HPDE6-E6E7 (cell line): ENCODE data around the gene ANAPC5.
"Not testable (repeated sequence)": the region's sequence is repeated elsewhere in the genome, so short reads cannot be mapped to it uniquely, and the experiment has no call there.

Experiments
- DNase-seq: peaks from one replicate; pipeline ENCODE4 v3.0.0; 2011; ENCODE audit warnings: missing footprints; ENCODE audit errors: extremely low spot score

The ANAPC5 gene

GRCh38 chr12:121287267-121287954, 64.8 kb downstream of the ANAPC5 start:
- DNase-seq = no peak

- no peak for DNase-seq
These were observed 66.4 kb downstream of the ANAPC5 start for GRCh38 chr12:121285856-121286255.

DNA sequence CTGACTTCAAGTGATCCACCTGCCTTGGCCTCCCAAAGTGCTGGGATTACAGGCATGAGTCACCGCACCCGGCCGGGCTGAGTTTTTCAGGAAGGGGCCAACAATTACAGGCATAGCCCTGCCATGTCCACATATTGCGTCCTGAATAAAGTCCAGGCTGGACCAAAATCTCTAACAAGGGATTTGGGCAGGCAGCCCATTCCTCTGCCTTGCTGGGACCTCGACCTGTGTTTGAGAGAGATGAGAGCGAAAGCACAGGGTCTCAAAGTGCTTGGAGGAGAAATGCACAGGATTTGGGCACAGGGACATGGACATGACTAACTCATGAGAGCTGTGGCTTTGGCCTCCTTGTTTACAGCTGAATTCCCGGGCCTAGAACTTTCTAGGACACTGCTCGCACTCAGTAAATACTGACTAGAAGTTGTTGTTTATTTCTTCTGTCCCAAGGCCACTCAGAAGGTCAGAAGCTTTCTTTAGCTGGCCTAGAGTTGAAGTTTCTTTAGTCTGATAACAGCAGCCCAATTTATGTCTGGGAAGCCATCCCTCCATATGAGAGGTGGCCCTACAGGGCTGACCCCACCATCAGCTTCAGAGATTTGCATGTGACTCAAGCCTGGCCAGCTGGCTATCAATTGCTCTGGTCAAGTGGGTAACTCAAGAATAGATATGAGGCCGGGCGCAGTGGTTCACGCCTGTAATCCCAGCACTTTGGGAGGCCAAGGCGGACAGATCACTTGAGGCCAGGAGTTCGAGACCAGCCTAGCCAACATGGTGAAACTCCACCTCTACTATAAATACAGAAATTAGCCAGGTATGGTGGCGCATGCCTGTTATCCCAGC, 67.4 kb downstream of the ANAPC5 start:
- no peak for DNase-seq

DNA sequence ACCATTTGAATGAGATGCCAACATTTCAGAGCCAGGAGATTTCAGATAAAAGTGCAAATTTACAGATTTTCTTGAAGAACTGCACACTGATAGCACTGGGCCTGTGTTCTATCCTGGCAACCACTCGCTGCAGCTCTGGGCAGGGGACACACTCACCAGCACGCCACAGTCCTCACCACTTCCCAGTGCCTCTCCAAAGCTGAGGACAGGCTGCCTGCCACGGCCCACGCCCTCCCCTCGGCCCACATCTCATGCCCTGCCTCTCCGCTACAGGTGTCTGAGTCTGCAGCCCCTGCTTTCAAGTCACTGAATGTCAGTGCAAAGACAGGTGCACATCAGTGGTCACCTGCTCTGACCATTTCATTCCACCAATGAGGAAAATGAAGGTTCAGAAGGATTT, 68.4 kb downstream of the ANAPC5 start:
- no peak for DNase-seq

DNA sequence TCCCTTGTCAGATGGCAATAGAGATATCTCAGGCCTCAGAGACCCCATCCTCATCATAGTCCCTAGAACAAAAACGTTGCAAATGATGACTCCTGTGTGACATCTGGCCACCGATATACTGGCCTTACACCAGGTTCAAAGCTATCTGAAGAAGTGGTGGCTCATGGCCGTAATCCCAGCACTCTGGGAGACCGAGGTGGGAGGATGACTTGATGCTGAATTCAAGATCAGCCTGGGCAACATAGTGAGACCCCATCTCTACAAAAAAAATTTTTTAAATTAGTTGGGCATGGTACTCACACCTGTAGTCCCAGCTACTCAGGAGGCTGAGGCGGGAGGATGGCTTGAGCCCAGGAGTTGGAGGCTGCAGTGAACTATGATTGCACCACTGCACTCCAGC, 68.8 kb downstream of the ANAPC5 start:
- DNase-seq = no peak

GRCh38 chr12:121282910-121283309, 69.3 kb downstream of the ANAPC5 start:
- DNase-seq = not testable (repeated sequence)

DNA sequence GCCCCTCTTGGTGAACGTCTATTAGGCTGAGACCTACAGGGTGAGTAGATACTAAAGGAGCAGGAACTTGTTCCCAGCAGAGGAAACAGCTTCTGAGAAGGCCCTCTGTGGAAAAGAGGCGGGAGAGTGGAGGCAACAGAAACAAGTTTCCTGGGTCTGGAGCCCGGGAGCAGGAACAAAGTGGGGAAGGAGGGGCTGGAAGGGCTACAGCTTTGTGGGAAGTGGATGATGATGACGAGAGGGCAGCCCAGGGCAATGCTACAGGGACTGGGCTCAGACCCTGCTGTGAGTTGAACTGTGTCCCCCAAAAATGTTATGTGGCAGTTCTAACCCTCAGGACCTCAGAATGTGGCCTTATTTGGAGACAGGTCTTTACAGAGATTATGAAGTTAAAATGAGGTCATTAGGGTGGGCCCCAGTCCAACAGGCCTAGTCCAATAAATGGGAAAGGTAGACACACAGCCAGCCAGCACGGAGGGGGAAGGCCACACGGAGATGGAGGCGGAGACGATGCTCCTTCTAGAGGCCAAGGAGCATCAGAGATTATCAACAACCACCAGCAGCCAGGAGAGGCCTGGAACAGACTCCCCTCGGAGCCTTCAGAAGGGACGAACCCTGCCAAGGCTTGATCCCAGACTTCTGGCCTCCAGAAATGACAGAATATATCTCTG, 70.0 kb downstream of the ANAPC5 start:
- DNase-seq = no peak

DNA sequence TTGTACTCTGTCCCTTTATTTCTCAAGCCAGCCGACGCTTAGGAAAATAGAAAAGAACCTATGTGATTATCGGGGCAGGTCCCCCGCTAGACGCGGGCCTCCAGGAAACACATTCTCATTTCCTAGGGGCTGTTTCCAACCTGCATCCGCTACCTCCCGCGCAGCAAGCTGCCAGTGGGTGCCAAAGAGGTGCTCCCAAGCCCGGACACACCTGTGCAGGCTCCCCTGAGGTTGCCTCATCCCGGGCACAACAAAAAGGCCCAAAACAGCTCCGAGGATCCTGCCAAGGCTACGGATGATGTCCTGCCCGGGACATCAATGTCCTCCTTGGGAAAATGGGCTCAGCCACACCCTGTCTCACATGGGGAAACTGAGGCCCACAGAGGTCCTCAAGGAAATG, 71.1 kb downstream of the ANAPC5 start:
- DNase-seq = not testable (repeated sequence)

DNA sequence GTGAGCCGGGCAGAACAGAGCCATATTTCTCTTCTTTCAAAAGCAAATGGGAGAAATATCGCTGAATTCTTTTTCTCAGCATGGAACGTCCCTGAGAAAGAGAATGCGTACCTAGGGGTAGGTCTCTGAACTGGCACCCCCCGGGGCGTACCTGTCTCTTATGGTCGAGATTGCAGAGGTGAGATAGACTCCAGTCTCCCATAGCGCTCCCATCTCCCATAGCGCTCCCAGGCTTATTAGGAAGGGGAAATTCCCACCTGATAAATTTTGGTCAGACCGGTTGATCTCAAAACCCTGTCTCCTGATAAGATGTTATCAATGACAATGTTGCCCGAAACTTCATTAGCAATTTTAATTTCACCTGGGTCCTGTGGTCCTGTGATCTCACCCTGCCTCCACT, 71.7 kb downstream of the ANAPC5 start:
- not testable (repeated sequence) for DNase-seq

- no peak for DNase-seq
These were observed 72.7 kb downstream of the ANAPC5 start for GRCh38 chr12:121279507-121279915.

- DNase-seq = no peak
These were observed 73.2 kb downstream of the ANAPC5 start for GRCh38 chr12:121279071-121279375.

DNA sequence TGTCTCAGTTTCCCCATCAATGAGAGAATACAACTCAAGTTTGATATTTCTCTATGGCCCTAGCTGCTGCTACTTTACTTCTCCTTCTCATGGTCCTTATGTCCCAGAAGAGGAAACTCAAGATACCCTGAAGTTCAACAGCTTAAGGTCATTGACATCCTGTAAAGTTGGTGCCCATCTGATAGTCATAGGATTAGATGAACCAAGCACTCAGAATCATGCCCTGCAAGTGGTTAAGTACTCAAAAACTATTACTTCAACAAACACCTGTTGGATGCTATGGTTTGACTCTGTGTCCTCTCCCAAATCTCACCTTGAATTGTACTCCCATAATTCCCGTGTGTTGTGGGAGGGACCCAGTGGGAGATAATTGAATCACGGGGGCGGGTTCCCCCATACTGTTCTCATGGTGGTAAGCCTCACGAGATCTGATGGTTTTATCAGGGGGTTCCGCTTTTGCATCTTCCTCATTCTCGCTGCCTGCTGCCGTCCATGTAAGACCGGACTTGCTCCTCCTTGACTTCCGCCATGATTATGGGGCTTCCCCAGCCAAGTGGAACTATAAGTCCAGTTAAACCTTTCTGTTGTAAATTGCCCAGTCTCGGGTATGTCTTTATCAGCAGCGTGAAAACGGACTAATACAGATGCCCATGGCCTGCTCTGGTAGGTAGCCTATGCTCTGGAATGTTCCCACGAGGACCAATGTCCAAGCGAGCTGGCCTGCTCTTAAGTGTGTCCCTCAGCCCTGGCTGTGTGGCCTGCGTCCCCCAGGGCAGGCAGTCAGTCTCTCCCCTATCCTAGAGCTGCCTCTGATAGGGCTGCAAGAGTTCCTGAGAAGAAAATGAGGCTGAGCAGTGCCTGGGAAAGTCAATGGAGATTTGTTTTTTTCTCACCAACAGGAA, 73.8 kb downstream of the ANAPC5 start:
- DNase-seq = no peak

DNA sequence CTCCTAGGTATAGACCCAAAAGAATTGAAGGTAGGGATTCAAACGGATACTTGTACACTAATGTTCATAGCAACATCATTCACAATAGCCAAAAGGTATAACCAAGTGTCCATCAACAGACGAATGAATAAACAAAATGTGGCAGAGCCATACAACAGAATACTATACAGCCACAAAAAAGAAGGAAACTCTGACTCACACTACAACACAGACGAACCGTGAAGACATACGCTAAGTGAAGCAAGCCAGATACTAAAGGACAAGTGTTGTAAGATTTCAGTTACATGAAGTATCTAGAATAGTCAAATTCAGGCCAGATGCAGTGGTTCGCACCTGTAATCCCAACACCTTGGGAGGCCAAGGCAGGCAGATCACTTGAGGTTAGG, 74.8 kb downstream of the ANAPC5 start:
- no peak for DNase-seq

GRCh38 chr12:121274036-121274763, 78.0 kb downstream of the ANAPC5 start:
- no peak for DNase-seq

DNA sequence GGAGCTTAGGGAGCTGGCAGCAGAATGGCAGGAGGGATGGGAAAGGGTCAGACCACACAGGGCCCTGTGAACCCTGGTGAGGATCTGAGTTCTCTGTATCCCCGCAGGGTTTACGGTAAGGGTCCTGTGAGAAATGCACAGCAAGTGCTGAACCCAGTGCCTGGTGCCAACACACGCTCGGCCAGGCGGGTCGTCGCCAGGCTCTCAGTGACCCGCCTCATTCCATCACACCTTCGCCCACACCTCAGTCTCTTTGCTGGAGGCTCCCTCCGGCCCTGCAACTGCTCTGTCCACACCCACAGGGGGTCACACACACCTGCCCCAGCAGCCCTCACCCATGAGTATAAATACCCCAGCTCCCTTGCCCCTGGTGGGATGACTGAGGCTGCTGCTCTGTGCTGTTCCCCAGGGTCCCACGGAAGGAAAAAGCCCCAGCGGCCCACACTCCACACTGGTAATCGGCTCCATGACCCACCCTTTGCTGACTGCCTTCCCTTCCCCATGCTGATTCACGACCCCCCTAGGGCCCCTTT, 78.8 kb downstream of the ANAPC5 start:
- DNase-seq = no peak

DNA sequence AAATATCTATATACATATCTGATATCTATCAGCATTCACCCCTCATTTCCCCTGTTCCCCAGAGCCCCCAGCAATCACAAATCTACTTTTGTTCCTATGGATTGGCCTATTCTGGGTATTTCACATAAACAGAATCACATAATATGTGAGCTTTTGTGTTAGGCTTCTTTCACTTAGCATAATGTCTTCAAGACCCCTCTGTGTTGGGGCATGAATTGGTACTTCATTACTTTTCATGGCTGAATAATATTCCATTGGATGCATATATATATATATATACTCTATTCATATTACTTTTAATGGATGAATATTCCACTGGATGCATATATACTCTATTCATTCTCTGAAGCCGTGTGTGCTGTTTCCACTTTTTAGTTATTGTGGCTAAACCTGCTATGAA, 84.4 kb downstream of the ANAPC5 start:
- DNase-seq = no peak

GRCh38 chr12:121264951-121265515, 87.2 kb downstream of the ANAPC5 start:
- DNase-seq = no peak

DNA sequence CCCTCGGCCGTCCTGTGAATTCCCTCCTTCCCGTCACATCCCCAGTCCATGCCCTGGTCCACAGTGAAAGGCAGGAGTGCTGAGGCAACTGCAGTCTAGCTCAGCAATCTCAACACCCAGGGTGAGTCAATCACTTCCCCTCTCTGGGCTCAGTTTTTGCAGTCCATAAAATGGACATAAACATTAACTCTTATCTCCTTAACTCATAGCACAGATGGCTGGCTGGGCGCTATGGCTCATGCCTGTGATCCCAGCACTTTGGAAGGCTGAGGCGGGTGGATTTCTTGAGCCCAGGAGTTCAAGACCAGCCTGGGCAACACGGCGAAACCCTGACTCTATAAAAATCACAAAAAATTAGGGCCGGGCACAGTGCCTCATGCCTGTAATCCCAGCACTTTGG, 88.1 kb downstream of the ANAPC5 start:
- no peak for DNase-seq

DNA sequence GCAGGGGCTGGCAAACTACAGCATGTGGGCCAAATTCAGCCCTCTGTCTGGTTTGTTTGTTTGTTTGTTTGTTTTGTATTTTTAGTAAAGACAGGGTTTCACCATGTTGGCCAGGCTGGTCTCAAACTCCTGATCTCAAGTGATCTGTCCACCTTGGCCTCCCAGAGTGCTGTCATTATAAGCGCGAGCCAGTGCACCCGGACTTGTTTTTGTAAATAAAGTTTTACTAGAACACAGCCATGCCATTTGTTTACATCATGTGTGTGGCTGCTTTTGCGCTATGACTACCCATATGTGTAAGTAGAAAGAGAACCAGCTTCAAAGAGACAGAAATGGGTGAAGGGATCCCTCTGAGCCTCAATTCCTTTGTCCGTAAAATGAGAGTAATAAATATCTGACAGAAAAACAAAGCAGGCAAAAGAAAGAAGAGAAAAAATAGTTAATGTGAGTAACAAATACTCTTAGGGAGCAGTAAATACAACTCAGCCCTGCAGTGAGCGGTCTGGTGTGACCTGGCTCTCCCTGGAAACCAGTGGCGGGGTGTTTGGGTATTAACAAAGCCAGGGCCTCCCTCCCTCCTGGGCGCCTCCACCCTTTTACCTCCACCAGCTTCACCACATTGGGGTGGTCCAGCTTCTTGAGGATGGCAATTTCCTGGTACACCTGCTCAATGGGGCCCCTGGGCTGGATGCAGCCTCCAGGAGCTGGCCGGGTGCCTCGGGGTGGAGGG, 88.8 kb downstream of the ANAPC5 start:
- DNase-seq = no peak

DNA sequence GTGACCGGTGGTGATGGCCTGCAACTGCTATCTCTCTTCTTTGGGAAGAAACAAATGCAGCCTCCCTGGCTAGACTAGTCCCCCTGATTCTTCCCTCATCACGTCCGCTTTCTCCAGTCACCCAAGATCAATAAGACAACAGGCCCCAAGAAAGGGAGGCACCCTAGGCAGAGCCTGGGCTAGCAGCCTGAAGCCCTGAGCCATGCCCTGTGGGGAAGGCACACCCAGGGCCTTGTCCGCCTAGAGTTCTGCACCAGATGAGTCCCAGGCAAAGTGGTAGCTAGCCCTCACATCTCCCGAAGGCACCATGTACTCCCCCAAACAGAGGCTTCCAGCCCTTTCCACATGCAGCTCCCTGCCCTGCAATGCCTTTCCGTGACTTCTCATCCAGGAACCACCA, 90.8 kb downstream of the ANAPC5 start:
- no peak for DNase-seq
